IMR-90 (cell line): Measurements from ENCODE around the gene LYRM2. TPM values are rescaled to one million over a fixed set of nuclear protein-coding genes. Genes with fewer than 3 reads are reported as not detected.

Source experiments
- ATAC-seq: fragments of 200-7000 bp; cut with Tn5 transposase; 2 replicates; pipeline ENCODE4 v1.9.1; 2020; ENCODE audit warnings: low read depth, mild to moderate bottlenecking, moderate library complexity
- BruUV-seq: library from RNA; stranded (reverse); fragments of 400-500 nt; replicated peaks from 2 replicates; lab custom pipeline; 2021; lab: Mats Ljungman, UMichigan
- CTCF ChIA-PET: fragments of 300-600 bp; formaldehyde crosslinking; extraction: SDS; loops from one replicate; lab custom pipeline; 2021; ENCODE audit warnings: antibody characterized with exemption; lab: Yijun Ruan, JAX
- POLR2A ChIA-PET: fragments of 300-600 bp; sonication (Branson Sonifier 250); formaldehyde crosslinking; loops from one replicate; lab custom pipeline; 2022; ENCODE audit warnings: antibody characterized with exemption; ENCODE audit not compliant: unreplicated experiment; lab: Charles Lee
- DNase-seq: peaks from one replicate; pipeline ENCODE4 v3.0.0; 2013
- H2AFZ ChIP-seq: replicated peaks from 2 replicates; pipeline ENCODE3; 2013; ENCODE audit warnings: low read length, mild to moderate bottlenecking; ENCODE audit not compliant: poor library complexity
- H2AK5ac ChIP-seq: 2 replicates; pipeline ENCODE4 v1.6.1; 2013; ENCODE audit warnings: low read depth, low read length, inconsistent platforms
- H2AK9ac ChIP-seq: replicated peaks from 2 replicates; pipeline ENCODE3; 2013; ENCODE audit warnings: mild to moderate bottlenecking, low read depth, low read length, moderate library complexity; ENCODE audit not compliant: poor library complexity
- H2BK120ac ChIP-seq: 2 replicates; pipeline ENCODE4 v1.6.1; 2013; ENCODE audit warnings: low read depth, low read length, inconsistent platforms
- H2BK15ac ChIP-seq: 3 replicates; pipeline ENCODE4 v1.6.1; 2013; ENCODE audit warnings: low read depth, low read length, inconsistent platforms
- H2BK20ac ChIP-seq: 2 replicates; pipeline ENCODE4 v1.6.1; 2013; ENCODE audit warnings: low read depth, mild to moderate bottlenecking, inconsistent platforms, low read length, moderate library complexity
- H2BK5ac ChIP-seq: 2 replicates; pipeline ENCODE4 v1.6.1; 2013; ENCODE audit warnings: mild to moderate bottlenecking, low read depth, low read length, inconsistent platforms; ENCODE audit not compliant: poor library complexity, severe bottlenecking
- H3K14ac ChIP-seq: replicated peaks from 2 replicates; pipeline ENCODE4 v1.6.1; 2013; ENCODE audit warnings: low read depth, low read length, inconsistent platforms
- H3K18ac ChIP-seq: 2 replicates; pipeline ENCODE4 v1.6.1; 2013; ENCODE audit warnings: low read depth, low read length, control low read depth
- H3K23ac ChIP-seq: 2 replicates; pipeline ENCODE4 v1.6.1; 2013; ENCODE audit warnings: low read depth, low read length, inconsistent platforms
- H3K27ac ChIP-seq: 2 replicates; pipeline ENCODE4 v1.5.1; 2013; ENCODE audit warnings: mild to moderate bottlenecking, control low read depth, low read length; ENCODE audit not compliant: insufficient read depth
- H3K27me3 ChIP-seq: 2 replicates; pipeline ENCODE4 v1.6.1; 2013; ENCODE audit warnings: low read length; ENCODE audit not compliant: control insufficient read depth, insufficient read depth
- H3K36me3 ChIP-seq: 2 replicates; pipeline ENCODE4 v1.6.1; 2013; ENCODE audit warnings: low read length, mixed read lengths; ENCODE audit not compliant: control insufficient read depth, insufficient read depth
- H3K4ac ChIP-seq: 2 replicates; pipeline ENCODE4 v1.6.1; 2013; ENCODE audit warnings: low read depth, low read length, inconsistent platforms
- H3K4me1 ChIP-seq: 2 replicates; pipeline ENCODE4 v1.6.1; 2013; ENCODE audit warnings: low read length, mixed read lengths; ENCODE audit not compliant: control insufficient read depth, insufficient read depth
- H3K4me2 ChIP-seq: 2 replicates; pipeline ENCODE4 v1.6.1; 2013; ENCODE audit warnings: low read depth, mild to moderate bottlenecking, control low read depth, low read length, moderate library complexity
- H3K4me3 ChIP-seq: 2 replicates; pipeline ENCODE4 v1.5.1; 2013; ENCODE audit warnings: low read depth, mild to moderate bottlenecking, control low read depth, low read length, moderate library complexity; ENCODE audit not compliant: insufficient read depth
- H3K56ac ChIP-seq: 2 replicates; pipeline ENCODE4 v1.6.1; 2013; ENCODE audit warnings: low read length, inconsistent platforms; ENCODE audit not compliant: insufficient read depth; ENCODE audit errors: extremely low read depth
- H3K79me1 ChIP-seq, 2 experiments: 2 replicates each; pipeline ENCODE4 v1.6.1; 2013; ENCODE audit warnings: low read length in 2 of 2, inconsistent platforms in 1 of 2, low read depth in 1 of 2
- H3K9ac ChIP-seq: 2 replicates; pipeline ENCODE4 v1.6.1; 2013; ENCODE audit warnings: low read depth, low read length, control low read depth
- H3K9me1 ChIP-seq: 2 replicates; pipeline ENCODE4 v1.6.1; 2013; ENCODE audit warnings: low read length, inconsistent platforms; ENCODE audit not compliant: insufficient read depth
- H3K9me3 ChIP-seq: 2 replicates; pipeline ENCODE4 v1.6.1; 2013; ENCODE audit warnings: low read length; ENCODE audit not compliant: control insufficient read depth, insufficient read depth
- H4K20me1 ChIP-seq: 2 replicates; pipeline ENCODE4 v1.6.1; 2013; ENCODE audit warnings: low read length, inconsistent platforms; ENCODE audit not compliant: insufficient read depth
- H4K5ac ChIP-seq: 2 replicates; pipeline ENCODE4 v1.6.1; 2013; ENCODE audit warnings: mild to moderate bottlenecking, low read depth, low read length, control low read depth
- H4K8ac ChIP-seq, 2 experiments: 2 replicates each; pipeline ENCODE4 v1.6.1; 2013; ENCODE audit warnings: low read depth in 2 of 2, low read length in 2 of 2, control low read depth in 1 of 2, inconsistent platforms in 1 of 2
- H4K91ac ChIP-seq: 2 replicates; pipeline ENCODE4 v1.6.1; 2013; ENCODE audit warnings: low read depth, low read length, inconsistent platforms; ENCODE audit not compliant: insufficient read depth
- CEBPB ChIP-seq: IDR thresholded peaks from 2 replicates; pipeline ENCODE4 v1.6.1; 2012; ENCODE audit warnings: low read depth, low read length, improper control_type of control experiment
- CHD1 ChIP-seq: IDR thresholded peaks from 2 replicates; pipeline ENCODE4 v1.6.1; 2012; ENCODE audit warnings: low read depth, low read length, improper control_type of control experiment
- FOS ChIP-seq: fragments of 150-350 bp; IDR thresholded peaks from 2 replicates; pipeline ENCODE4 v1.6.1; 2016; ENCODE audit warnings: low read depth, low read length
- POLR2A ChIP-seq: IDR thresholded peaks from 2 replicates; pipeline ENCODE4 v1.6.1; 2012; ENCODE audit warnings: mild to moderate bottlenecking, low read depth, low read length
- RAD21 ChIP-seq: IDR thresholded peaks from 2 replicates; pipeline ENCODE4 v1.6.1; 2012; ENCODE audit warnings: low read length, improper control_type of control experiment
- SMC3 ChIP-seq: fragments of 150-350 bp; IDR thresholded peaks from 2 replicates; pipeline ENCODE4 v1.6.1; 2016; ENCODE audit warnings: low read depth, mild to moderate bottlenecking, antibody characterized with exemption, low read length, moderate library complexity
- WGBS, 2 experiments: methylation state at CpG; one replicate each; pipeline versions ENCODE4 v1.1.5 to v1.1.7; 2013; ENCODE audit warnings: missing lambda C conversion rate in 2 of 2; ENCODE audit not compliant: insufficient read length in 1 of 2; ENCODE audit errors: extremely low coverage in 2 of 2; 5-methylcytosine and 5-hydroxymethylcytosine counted together
- dilution Hi-C: fragments of 300-500 bp; cut with HindIII; formaldehyde crosslinking; loops from one replicate; pipeline ENCODE4 v1.14.3; 2018; ENCODE audit warnings: low sequenced_read_pairs; ENCODE audit not compliant: unreplicated experiment
- in situ Hi-C: fragments of 300-500 bp; cut with MboI; formaldehyde crosslinking; loops from 3 replicates; pipeline ENCODE4 v1.14.3; 2019; ENCODE audit warnings: low sequenced_read_pairs, inconsistent platforms, mixed read lengths
- intact Hi-C: fragments of 100-400 bp; cut with micrococcal nuclease; formaldehyde crosslinking; loops from 2 replicates; pipeline ENCODE4 v1.10.0; 2022
- polyA plus RNA-seq, 3 experiments: library from polyadenylated mRNA; depleted of rRNA; stranded (reverse); fragments of >200 nt; gene quantifications; 2 replicates each; pipeline ENCODE4 v1.2.3, GENCODE V29; 2012; ENCODE audit warnings: low replicate concordance in 1 of 3
- total RNA-seq: library from RNA; depleted of rRNA; stranded (reverse); fragments of >200 nt; gene quantifications from 2 replicates; pipeline ENCODE4 v1.2.3, GENCODE V29; 2012

LYRM2 gene
- total and polyA plus RNA-seq, 2 of the 4 experiments (the other 2 are of a cell fraction): 14.0 to 24.0 TPM

DNA sequence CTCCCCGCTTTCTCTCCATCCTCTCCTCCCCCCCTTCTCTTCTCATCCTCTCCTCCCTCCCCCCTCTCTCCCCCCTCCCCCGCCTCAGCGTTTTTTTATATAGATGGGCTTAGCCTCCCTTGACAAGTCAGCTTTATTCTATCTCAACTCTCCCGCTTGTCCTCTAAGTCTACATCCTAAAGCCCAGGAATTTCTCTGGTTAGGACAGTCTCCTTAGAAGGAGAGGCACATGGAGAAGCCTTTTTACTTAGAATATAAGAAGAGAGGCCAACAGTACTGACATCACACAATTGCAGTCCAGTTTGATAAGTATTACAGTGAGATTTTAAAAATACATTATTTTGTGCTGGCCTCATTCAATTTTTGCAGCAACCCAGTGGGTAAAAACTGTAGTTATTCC is 83.5 kb downstream of the LYRM2 start:
- H2BK5ac ChIP-seq: no peak overlapping the region
- ChIA-PET CTCF (no interaction called here), POLR2A (no interaction called here)
- no peak overlapping the region for H3K4me2 ChIP-seq
- no peak overlapping the region for H3K23ac ChIP-seq
- dilution Hi-C loops: no loop called here
- no peaks in the 10 kb centered on the region for H3K9me3 ChIP-seq
- no peak overlapping the region for H2BK15ac ChIP-seq
- no peaks in the 10 kb centered on the region; the same call in 1 of the 2 replicates for H3K27me3 ChIP-seq
- no peak overlapping the region for H3K4ac ChIP-seq
- BruUV-seq: no TSS peak
- no peak overlapping the region for H3K9ac ChIP-seq
- H3K79me1 ChIP-seq: no peaks in the 10 kb centered on the region
- no CpG with 5 or more reads among the region's 4 CpGs for whole genome bisulfite sequencing, 2 experiments
- H2BK20ac ChIP-seq: no peak overlapping the region
- H3K14ac ChIP-seq: no peak overlapping the region
- DNase-seq (no peak), ATAC-seq (no peak)
- no peak overlapping the region for H4K91ac ChIP-seq
- no peak overlapping the region for H2AK5ac ChIP-seq
- no peak overlapping the region for H2AK9ac ChIP-seq
- no peaks in the 10 kb centered on the region for H3K36me3 ChIP-seq
- no peak overlapping the region for H3K4me3 ChIP-seq
- no peak overlapping the region for H4K8ac ChIP-seq
- intact Hi-C loops: no loop called here
- no peak overlapping the region for H3K18ac ChIP-seq
- in situ Hi-C loops: no loop called here
- no peaks in the 10 kb centered on the region for H4K20me1 ChIP-seq
- H4K5ac ChIP-seq: no peak overlapping the region
- no peaks in the 10 kb centered on the region for H3K9me1 ChIP-seq
- H2BK120ac ChIP-seq: no peak overlapping the region
- TF ChIP-seq POLR2A: no peak
- TF ChIP-seq FOS: no peak
- no peak for TF ChIP-seq CHD1
- no peak for TF ChIP-seq RAD21
- no peak for TF ChIP-seq CEBPB
- no peak for TF ChIP-seq SMC3
- no peak overlapping the region for H3K56ac ChIP-seq
- H2AFZ ChIP-seq: no peak overlapping the region
- no peaks in the 10 kb centered on the region for H3K4me1 ChIP-seq
- H3K27ac ChIP-seq: no peak overlapping the region
